Osteocyte (in vitro differentiated cells): ENCODE data around the gene ABCC10. TPM values are rescaled to one million over a fixed set of nuclear protein-coding genes. Genes with fewer than 3 reads are reported as not detected.

Source experiments
- DNase-seq: peaks from one replicate; pipeline ENCODE4 v3.0.0; 2021; ENCODE audit warnings: mixed read lengths; ENCODE audit not compliant: unreplicated experiment; ENCODE audit errors: extremely low spot score
- H3K27ac Mint-ChIP-seq: one replicate; pipeline ENCODE4 v1.8.0; 2021; ENCODE audit warnings: mild to moderate bottlenecking, mixed read lengths; ENCODE audit not compliant: unreplicated experiment
- H3K27me3 Mint-ChIP-seq: one replicate; pipeline ENCODE4 v1.8.0; 2021; ENCODE audit warnings: mixed read lengths; ENCODE audit not compliant: unreplicated experiment
- H3K36me3 Mint-ChIP-seq: one replicate; pipeline ENCODE4 v1.8.0; 2021; ENCODE audit warnings: mixed read lengths; ENCODE audit not compliant: unreplicated experiment
- H3K4me1 Mint-ChIP-seq: one replicate; pipeline ENCODE4 v1.8.0; 2021; ENCODE audit warnings: mixed read lengths; ENCODE audit not compliant: unreplicated experiment
- H3K4me3 Mint-ChIP-seq: one replicate; pipeline ENCODE4 v1.8.0; 2021; ENCODE audit warnings: mild to moderate bottlenecking, moderate library complexity, mixed read lengths; ENCODE audit not compliant: unreplicated experiment
- H3K9me3 Mint-ChIP-seq: one replicate; pipeline ENCODE4 v1.8.0; 2021; ENCODE audit warnings: mixed read lengths; ENCODE audit not compliant: unreplicated experiment
- CTCF ChIP-seq: fragments of 200-600 bp; sonication (generic); IDR thresholded peaks from 2 replicates; pipeline ENCODE4 v1.5.0; 2021; ENCODE audit warnings: antibody characterized with exemption, mild to moderate bottlenecking, moderate library complexity
- total RNA-seq: library from RNA; stranded (reverse); gene quantifications from 2 replicates; pipeline ENCODE4 v1.2.1, GENCODE V29; 2021

ABCC10 gene
- total RNA-seq, 1 donor from 2014 or later: 40.1 TPM

- H3K4me3 Mint-ChIP-seq: no peak overlapping the region
- no peak overlapping the region for H3K27ac Mint-ChIP-seq
- no peaks in the 10 kb centered on the region for H3K4me1 Mint-ChIP-seq
Observed at GRCh38 chr6:43467752-43468151, 40.4 kb downstream of the ABCC10 start.

GRCh38 chr6:43468240-43468639 lies 40.9 kb downstream of the ABCC10 start:
- no peaks in the 10 kb centered on the region for H3K36me3 Mint-ChIP-seq
- DNase-seq: no peak
- H3K27ac Mint-ChIP-seq: no peak overlapping the region
- no peaks in the 10 kb centered on the region for H3K9me3 Mint-ChIP-seq
- peaks cover 14% of the 10 kb centered on the region for H3K27me3 Mint-ChIP-seq
- H3K4me1 Mint-ChIP-seq: no peaks in the 10 kb centered on the region
- H3K4me3 Mint-ChIP-seq: no peak overlapping the region
- no peak for TF ChIP-seq CTCF

More at GRCh38 chr6:43467752-43468151, 40.4 kb downstream of the ABCC10 start:
- Mint-ChIP-seq H3K9me3 (no peaks in the 10 kb centered on the region), H3K27me3 (peaks cover 18% of the 10 kb centered on the region), H3K36me3 (no peaks in the 10 kb centered on the region)
- no peak for TF ChIP-seq CTCF
- no peak for DNase-seq

GRCh38 chr6:43468748-43469681 lies 41.7 kb downstream of the ABCC10 start:
- DNase-seq: no peak
- Mint-ChIP-seq H3K36me3 (no peaks in the 10 kb centered on the region), H3K4me3 (no peak overlapping the region), H3K9me3 (no peaks in the 10 kb centered on the region), H3K27ac (no peak overlapping the region), H3K27me3 (peaks cover 14% of the 10 kb centered on the region), H3K4me1 (no peaks in the 10 kb centered on the region)
- no peak for TF ChIP-seq CTCF

GRCh38 chr6:43469947-43470346 lies 42.6 kb downstream of the ABCC10 start:
- no peak for TF ChIP-seq CTCF
- Mint-ChIP-seq H3K27me3 (peaks cover 14% of the 10 kb centered on the region), H3K4me1 (no peaks in the 10 kb centered on the region), H3K27ac (no peak overlapping the region), H3K36me3 (no peaks in the 10 kb centered on the region), H3K9me3 (no peaks in the 10 kb centered on the region), H3K4me3 (no peak overlapping the region)
- DNase-seq: no peak

- Mint-ChIP-seq H3K4me3 (no peak overlapping the region), H3K27me3 (peaks cover 14% of the 10 kb centered on the region)
Observed at GRCh38 chr6:43471399-43471798, 44.1 kb downstream of the ABCC10 start.

More at GRCh38 chr6:43471399-43471798, 44.1 kb downstream of the ABCC10 start:
- H3K36me3 Mint-ChIP-seq: no peaks in the 10 kb centered on the region
- no peaks in the 10 kb centered on the region for H3K4me1 Mint-ChIP-seq
- H3K9me3 Mint-ChIP-seq: no peaks in the 10 kb centered on the region
- no peak for TF ChIP-seq CTCF
- no peak for DNase-seq
- H3K27ac Mint-ChIP-seq: no peak overlapping the region
